GM13977 (cell line): ENCODE results near the gene STKLD1.
"Not testable (repeated sequence)": the region's sequence is repeated elsewhere in the genome, so short reads cannot be mapped to it uniquely, and the experiment has no call there.

Source experiments
- DNase-seq: peaks from one replicate; pipeline ENCODE4 v3.0.0; 2012; ENCODE audit warnings: low spot score
- in situ Hi-C: fragments of 300-500 bp; cut with MboI; formaldehyde crosslinking; loops from one replicate; pipeline ENCODE4 v1.12.0; 2022; ENCODE audit warnings: low sequenced_read_pairs, low pct_unique_long_range_greater_than_20kb, mixed read lengths, inconsistent platforms; ENCODE audit not compliant: unreplicated experiment
- TF ChIP-seq, protein P1 (sequence below): IDR thresholded peaks from 2 replicates; pipeline ENCODE4 v1.5.1; 2012; ENCODE audit warnings: mild to moderate bottlenecking, control low read depth; ENCODE audit not compliant: insufficient read depth; ENCODE audit errors: extremely low read depth, missing control alignments

STKLD1 gene

DNA sequence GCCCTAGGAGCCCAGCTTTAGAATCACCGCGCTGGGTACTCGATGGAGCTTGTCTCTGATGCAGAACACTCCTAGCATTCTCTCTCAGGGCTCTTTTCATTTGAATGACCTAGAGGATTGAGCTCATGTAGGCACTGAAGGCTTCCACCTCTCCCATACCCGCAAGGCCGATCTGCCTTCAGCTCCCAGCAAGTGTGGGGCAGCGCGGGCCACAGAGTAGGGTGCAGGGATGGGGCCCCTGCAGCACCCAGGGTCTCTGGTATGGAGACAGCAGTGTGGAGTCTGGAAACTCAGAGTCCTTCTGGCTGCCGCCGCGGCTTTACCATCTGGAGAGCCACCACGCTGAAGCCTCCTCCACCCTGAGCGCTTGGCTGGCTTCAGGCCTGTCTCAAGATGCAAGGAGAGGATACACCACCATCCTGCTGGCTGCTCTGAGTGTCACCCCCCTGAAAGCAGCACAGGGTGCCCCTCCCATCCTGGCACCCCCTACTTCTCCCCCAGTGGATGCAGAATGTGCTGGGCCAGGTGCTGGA lies 12.9 kb downstream of the STKLD1 start:
- no peak for DNase-seq

DNA sequence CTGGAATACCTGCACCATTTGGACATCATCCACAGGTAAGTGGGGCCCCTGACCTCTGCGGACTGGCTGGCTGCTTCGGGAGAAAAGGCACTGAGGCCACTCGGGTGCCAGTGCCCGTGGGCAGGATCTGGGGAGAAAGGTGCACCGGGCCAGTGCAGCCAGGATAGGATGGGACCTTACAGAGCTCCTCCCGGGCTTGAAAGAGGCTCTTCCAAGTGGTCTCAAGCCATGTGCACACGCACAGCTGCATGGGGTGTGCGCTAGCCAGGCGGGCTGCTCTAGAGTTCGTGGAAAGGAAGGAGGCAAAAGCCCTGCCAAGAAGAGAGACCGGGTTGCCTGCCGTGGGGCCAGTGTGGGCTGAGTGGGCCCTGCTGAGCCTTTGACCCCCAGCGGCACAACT lies 13.4 kb downstream of the STKLD1 start:
- TF ChIP-seq, protein P1, sequence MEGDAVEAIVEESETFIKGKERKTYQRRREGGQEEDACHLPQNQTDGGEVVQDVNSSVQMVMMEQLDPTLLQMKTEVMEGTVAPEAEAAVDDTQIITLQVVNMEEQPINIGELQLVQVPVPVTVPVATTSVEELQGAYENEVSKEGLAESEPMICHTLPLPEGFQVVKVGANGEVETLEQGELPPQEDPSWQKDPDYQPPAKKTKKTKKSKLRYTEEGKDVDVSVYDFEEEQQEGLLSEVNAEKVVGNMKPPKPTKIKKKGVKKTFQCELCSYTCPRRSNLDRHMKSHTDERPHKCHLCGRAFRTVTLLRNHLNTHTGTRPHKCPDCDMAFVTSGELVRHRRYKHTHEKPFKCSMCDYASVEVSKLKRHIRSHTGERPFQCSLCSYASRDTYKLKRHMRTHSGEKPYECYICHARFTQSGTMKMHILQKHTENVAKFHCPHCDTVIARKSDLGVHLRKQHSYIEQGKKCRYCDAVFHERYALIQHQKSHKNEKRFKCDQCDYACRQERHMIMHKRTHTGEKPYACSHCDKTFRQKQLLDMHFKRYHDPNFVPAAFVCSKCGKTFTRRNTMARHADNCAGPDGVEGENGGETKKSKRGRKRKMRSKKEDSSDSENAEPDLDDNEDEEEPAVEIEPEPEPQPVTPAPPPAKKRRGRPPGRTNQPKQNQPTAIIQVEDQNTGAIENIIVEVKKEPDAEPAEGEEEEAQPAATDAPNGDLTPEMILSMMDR, result no peak
- in situ Hi-C loops, result no loop called here
- no peak for DNase-seq

More for the DNA sequence above, 12.9 kb downstream of the STKLD1 start:
- TF ChIP-seq, protein P1, result no peak
- in situ Hi-C loops, result no loop called here

DNA sequence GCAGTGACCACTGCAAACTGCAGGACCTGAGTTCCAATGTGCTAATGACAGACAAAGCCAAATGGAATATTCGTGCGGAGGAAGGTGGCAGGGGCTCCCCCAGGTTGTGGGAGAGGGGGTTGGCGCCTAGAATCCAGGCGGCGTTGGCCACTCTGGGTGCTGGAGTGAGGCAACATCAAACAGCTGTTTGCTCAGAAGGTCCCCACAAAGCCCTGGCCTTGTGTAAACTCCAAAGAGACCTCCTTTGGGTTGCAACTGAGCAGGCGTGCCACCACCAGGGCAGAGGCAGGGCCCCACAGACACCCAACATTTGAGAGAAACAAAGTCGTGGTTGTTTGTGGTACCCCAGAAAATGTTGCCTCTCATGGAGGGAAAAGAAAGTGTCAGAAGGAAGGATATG lies 14.5 kb downstream of the STKLD1 start:
- TF ChIP-seq, protein P1, result no peak
- DNase-seq, result no peak
- in situ Hi-C loops, result no loop called here

DNA sequence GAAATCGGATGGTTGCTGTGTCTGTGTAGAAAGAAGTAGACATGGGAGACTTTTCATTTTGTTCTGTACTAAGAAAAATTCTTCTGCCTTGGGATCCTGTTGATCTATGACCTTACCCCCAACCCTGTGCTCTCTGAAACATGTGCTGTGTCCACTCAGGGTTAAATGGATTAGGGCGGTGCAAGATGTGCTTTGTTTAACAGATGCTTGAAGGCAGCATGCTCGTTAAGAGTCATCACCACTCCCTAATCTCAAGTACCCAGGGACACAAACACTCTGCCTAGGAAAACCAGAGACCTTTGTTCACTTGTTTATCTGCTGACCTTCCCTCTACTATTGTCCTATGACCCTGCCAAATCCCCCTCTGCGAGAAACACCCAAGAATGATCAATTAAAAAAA lies 15.3 kb downstream of the STKLD1 start:
- in situ Hi-C loops, DNase-seq: not testable (repeated sequence)

DNA sequence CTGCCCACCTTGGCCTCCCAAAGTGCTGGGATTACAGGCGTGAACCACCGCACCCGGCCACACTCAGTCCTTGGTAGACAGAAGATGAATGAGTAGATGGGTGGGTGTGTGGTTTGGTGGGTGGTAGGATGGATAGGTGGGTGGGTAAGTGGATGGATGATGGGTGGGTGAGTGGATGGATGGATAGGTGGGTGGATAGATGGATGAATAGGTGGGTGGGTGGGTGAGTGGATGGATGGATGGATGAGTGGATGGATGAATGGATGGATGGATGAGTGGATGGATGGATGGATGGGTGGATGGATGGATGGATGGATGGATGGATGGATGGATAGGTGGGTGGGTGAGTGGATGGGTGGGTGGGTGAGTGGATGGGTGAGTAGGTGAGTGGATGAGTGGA lies 16.1 kb downstream of the STKLD1 start:
- in situ Hi-C loops, result not testable (repeated sequence)

DNA sequence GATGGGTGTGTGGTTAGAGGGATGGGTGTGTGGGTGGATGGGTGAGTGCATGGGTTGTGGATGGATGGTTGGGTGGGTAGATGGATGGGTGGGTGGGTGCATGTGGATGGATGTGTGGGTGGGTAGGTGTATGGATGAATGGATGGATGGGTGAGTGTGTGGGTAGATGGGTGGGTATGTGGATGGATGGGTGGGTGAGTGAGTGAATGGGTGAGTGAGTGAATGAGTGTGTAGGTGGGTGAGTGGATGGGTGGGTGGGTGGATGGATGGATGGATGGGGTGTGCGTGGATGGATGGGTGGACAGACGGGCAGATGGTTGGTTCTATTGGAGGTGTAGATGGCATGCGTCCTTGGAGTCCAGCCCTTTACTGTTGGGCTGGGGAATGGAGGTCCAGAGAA lies 17.2 kb downstream of the STKLD1 start:
- no peak for DNase-seq
- TF ChIP-seq, protein P1, result no peak
- in situ Hi-C loops, result no loop called here

More for the DNA sequence above, 16.1 kb downstream of the STKLD1 start:
- not testable (repeated sequence) for DNase-seq

DNA sequence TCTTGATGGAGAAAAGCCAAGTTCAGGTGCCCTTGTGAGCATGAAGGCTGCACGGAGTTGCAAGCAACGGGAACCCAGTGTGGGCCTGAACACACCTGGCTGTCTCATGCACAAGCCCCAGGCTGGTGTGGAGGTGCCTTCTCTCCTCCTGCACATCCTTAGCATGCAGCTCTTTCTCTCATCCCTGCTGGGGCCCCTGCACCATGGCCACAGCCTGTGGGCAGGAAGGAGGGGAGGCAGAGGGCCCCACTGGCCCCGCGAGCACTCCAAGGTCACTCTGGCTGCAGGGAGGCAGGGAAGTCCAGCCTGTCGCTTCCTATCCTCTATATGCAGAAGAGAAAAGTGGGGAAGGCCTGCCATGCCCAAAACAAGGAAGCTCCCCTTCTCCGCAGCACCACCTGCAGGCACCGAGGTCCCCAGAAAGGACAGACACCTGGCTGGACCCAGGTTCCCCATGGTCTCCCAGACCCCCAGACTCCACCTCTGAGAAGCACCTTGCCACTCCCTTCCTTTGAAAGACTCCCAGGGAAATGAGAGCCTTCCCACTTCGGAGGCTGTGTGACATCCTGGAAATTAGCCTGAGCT lies 18.6 kb downstream of the STKLD1 start:
- TF ChIP-seq, protein P1, result no peak
- DNase-seq, result no peak
- in situ Hi-C loops, result no loop called here

DNA sequence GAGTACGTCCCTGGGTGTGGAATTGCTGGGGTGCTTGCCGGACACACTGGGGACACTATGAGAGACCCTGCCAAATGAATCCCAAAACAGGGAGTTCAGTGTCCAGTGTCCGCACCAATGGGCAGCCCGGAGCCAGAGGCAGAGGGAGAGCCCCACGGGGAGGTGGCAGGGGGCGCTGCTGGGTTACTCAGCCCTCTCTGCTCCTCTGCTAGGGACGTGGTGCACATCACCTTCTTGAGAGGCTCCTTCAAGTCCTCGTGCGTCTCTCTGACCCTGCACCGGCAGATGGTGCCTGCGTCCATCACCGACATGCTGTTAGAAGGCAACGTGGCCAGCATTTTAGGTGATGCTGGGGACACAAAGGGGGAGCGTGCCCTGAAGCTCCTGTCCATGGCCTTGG lies 20.8 kb downstream of the STKLD1 start:
- in situ Hi-C loops, result no loop called here
- TF ChIP-seq, protein P1, result peak; percentile 40
- no peak for DNase-seq
